ENCODE results near the gene KIF23. TPM values are rescaled to one million over a fixed set of nuclear protein-coding genes. Genes with fewer than 3 reads are reported as not detected.

KIF23 gene
- total RNA-seq, 4 donors from 2014 or later = 1.6 to 3.8 (median 1.7) TPM

DNA sequence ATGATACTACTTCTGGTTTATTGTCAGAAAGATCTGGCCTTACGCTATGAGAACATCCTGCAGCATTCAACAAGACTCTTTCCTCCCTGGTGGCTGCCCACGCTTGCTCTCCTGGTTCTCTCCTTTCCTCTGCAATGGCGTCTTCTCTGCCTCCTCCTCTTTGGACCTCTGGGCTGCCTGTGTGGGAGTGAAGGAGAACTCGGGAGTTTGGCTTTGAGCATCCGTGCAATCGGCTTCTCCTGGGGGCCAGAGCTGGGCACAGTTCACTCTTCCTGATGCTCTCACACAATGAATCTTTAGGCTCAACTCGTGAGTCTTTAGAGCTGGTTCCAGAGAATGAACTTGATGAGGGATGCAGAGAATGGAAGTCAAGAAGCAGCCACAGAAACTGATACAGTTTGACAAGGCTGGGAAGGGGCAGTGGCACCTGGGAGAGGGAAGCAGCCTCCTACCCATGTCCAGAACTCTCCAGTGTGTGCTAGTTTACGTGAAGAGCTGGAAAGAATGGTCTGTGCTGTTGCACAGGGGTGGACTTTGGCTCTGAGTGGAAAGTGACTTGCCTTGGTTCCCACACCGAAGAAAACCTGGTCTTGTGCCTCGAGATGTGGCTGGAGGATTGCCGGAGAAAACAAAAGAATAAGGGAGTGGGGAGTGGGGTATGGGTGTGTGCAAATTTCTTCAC lies 76.3 kb downstream of the KIF23 start:
- DNase-seq (ENCODE audit: low spot score) (no peak), ATAC-seq (ENCODE audit: low FRiP score) (peak; percentile 42)
- TF ChIP-seq, protein P1, sequence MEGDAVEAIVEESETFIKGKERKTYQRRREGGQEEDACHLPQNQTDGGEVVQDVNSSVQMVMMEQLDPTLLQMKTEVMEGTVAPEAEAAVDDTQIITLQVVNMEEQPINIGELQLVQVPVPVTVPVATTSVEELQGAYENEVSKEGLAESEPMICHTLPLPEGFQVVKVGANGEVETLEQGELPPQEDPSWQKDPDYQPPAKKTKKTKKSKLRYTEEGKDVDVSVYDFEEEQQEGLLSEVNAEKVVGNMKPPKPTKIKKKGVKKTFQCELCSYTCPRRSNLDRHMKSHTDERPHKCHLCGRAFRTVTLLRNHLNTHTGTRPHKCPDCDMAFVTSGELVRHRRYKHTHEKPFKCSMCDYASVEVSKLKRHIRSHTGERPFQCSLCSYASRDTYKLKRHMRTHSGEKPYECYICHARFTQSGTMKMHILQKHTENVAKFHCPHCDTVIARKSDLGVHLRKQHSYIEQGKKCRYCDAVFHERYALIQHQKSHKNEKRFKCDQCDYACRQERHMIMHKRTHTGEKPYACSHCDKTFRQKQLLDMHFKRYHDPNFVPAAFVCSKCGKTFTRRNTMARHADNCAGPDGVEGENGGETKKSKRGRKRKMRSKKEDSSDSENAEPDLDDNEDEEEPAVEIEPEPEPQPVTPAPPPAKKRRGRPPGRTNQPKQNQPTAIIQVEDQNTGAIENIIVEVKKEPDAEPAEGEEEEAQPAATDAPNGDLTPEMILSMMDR (IDR thresholded peaks at IDR 0.05) = no peak

DNA sequence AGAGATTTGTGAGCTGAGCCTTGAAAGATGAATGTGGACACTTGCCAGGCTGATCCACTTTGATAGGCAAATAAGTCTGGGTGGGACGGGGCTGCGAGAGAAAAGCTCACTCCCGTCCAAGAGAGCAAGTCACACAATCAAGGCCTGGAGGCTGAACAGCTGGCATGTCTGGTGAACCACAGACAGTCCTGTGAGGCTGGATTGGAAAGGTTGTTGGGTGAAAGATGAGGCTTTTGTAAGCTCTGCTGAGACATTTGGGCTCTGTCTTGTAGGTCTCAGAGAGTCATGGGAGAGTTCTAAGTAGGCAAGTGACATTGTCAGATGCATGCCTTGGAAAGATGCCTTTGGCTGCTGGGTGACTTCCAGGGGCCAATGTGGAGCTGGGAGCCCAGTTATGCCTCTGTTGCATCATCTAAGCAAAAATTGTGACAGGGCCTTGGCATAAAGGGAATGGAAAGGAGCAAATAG lies 76.9 kb downstream of the KIF23 start:
- TF ChIP-seq, protein P1 (IDR thresholded peaks at IDR 0.05) = no peak
- ATAC-seq (ENCODE audit: low FRiP score) = no peak
- no peak for DNase-seq (ENCODE audit: low spot score)

DNA sequence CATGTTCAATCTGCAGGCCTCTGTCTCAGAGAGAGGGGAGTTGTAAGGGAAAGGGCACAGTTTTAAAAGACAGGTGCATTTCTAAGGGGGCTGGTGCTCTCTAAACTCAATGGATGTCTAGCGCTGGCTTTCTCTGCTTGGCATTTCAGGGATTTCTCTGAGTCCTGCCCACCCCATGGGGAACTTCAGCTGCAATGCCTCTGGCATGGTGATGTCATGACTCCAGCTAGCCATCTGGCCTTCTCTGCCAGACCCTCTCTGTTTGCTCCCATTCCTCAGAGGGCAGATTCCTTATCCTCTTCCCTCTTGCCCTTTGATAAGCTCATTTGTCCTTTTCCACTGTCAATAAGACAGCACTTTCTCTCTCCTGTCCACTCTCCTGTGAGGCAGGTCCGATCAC lies 79.3 kb downstream of the KIF23 start:
- ATAC-seq (ENCODE audit: low FRiP score) (no peak), DNase-seq (ENCODE audit: low spot score) (no peak)
- TF ChIP-seq, protein P1 (IDR thresholded peaks at IDR 0.05) = no peak

DNA sequence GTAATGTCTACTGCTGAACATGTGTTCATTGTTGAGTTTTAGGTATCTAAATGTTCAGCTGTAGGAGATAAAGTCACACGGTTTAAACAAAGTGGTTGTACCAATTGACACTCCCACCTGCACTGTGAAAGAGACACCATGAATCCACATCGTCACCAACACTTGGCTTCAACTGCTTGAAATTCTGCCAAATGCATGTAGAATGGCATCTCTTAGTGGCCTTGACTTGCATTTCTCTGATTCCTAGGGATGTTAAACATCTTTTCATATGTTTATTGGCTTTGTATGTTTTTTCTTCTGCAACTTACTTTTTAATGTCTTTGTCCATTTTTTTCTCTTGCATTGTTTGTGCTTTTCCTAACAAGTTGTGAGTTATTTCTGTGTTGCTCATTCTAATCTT lies 81.9 kb downstream of the KIF23 start:
- ATAC-seq (ENCODE audit: low FRiP score) (no peak), DNase-seq (ENCODE audit: low spot score) (no peak)
- TF ChIP-seq, protein P1 (IDR thresholded peaks at IDR 0.05) = no peak

DNA sequence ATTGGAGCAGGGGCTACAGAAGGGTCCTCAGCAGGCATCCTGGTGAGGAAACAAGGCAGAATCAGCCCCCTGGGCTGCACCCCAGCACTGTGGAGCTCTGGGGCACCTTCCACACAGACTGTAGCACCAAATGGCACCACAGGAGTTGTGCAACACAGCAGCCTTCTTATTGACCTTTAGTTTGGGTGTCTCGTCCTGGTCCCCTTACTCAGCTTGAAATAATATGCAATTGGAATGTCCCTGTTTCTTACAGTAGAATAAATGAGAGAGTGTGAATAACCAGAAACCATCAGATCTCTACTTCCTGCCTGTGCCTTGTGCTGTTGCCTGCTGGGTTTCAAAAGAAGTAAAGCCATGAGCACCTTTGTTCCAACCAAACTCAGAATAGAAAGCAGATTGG lies 82.9 kb downstream of the KIF23 start:
- TF ChIP-seq, protein P1 (IDR thresholded peaks at IDR 0.05) = no peak
- DNase-seq (ENCODE audit: low spot score) (no peak), ATAC-seq (ENCODE audit: low FRiP score) (no peak)

DNA sequence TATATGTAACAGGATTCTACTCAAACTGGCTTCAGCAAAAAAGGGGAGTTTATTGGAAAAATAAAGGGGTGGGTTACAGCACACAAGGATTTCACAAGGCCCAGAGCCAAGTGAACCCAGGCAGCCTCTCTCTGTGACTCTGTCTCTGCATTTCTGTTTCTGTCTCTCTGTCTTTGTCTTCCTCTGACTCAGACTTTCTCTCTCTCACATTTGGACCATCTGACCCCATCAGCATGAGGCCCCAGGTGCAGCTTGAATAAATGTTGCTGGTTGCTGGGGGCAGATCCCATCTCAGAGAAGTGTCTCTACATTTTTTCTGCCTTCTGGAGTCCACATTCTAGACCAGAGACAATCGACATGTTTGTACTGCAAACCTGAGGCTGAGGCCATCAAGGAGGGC lies 83.5 kb downstream of the KIF23 start:
- ATAC-seq (ENCODE audit: low FRiP score) (no peak), DNase-seq (ENCODE audit: low spot score) (no peak)
- TF ChIP-seq, protein P1 (IDR thresholded peaks at IDR 0.05) = no peak

Small RNAs within 50 kb of the gene (small RNA-seq; reads per million reads assigned to genes)
- gene RF00012 = not detected

Other genes starting within 250 kb of the KIF23 start
- 10 to 100 TPM in 1 of 4 donors, 1 to 10 TPM in 1, under 1 TPM in 2; 0.47 to 11.9 (median 0.86) TPM for gene PAQR5, start 115.4 kb upstream of the KIF23 start, total RNA-seq
- 100 to 1,000 TPM; 539 to 795 (median 579) TPM for gene RPLP1, start 38.5 kb downstream of the KIF23 start, total RNA-seq